Spleen (tissue), 7 donors: Measurements from ENCODE around the gene ZNF566.

Source experiments
- POLR2A ChIP-seq, 3 donors: fragments of 450-650 bp; IDR thresholded peaks; one replicate each; pipeline ENCODE4 v1.5.1; 2017; ENCODE audit warnings: antibody characterized with exemption in 3 of 3, mild to moderate bottlenecking in 1 of 3
- POLR2AphosphoS5 ChIP-seq, 3 donors: sonication (generic); formaldehyde crosslinking; IDR thresholded peaks; one replicate each; pipeline ENCODE4 v1.5.1; 2017; ENCODE audit warnings: antibody characterized with exemption in 3 of 3
- TF ChIP-seq, protein P1 (sequence below), 11 experiments: fragments of 200-600 bp in 7 of 11; fragments of 450-650 bp in 4 of 11; sonication (generic) in 4 of 11; IDR thresholded peaks in 8 of 11; conservative IDR thresholded peaks in 3 of 11; 1 replicate in 7 of 11; 2 replicates in 4 of 11; pipeline versions ENCODE4 v1.4.0 to v1.8.0; 2016 to 2021; ENCODE audit warnings: antibody characterized with exemption in 11 of 11, inconsistent platforms in 4 of 11, mild to moderate bottlenecking in 1 of 11
- donor health status: DM: no; HTN: no; CAD: no; lungs with moderate emphysema.
- donor health status: DM: no; HTN: no; CAD: no.
- donor health status: DM: no; HTN: no; CAD: no.

GRCh38 chr19:36449059-36449670, 40.2 kb downstream of the ZNF566 start:
- TF ChIP-seq POLR2A (IDR thresholded peaks at IDR 0.05) (no peak), POLR2AphosphoS5 (IDR thresholded peaks at IDR 0.05) (no peak)
- TF ChIP-seq, protein P1, sequence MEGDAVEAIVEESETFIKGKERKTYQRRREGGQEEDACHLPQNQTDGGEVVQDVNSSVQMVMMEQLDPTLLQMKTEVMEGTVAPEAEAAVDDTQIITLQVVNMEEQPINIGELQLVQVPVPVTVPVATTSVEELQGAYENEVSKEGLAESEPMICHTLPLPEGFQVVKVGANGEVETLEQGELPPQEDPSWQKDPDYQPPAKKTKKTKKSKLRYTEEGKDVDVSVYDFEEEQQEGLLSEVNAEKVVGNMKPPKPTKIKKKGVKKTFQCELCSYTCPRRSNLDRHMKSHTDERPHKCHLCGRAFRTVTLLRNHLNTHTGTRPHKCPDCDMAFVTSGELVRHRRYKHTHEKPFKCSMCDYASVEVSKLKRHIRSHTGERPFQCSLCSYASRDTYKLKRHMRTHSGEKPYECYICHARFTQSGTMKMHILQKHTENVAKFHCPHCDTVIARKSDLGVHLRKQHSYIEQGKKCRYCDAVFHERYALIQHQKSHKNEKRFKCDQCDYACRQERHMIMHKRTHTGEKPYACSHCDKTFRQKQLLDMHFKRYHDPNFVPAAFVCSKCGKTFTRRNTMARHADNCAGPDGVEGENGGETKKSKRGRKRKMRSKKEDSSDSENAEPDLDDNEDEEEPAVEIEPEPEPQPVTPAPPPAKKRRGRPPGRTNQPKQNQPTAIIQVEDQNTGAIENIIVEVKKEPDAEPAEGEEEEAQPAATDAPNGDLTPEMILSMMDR (IDR thresholded peaks at IDR 0.05 in 8 of 11, conservative IDR thresholded peaks at IDR 0.05 in 3 of 11), result no peak
